HCT116 (cell line): Measurements from ENCODE around the gene CERS5. TPM values are rescaled to one million over a fixed set of nuclear protein-coding genes. Genes with fewer than 3 reads are reported as not detected.

Experiments
- ATAC-seq: fragments of 200-7000 bp; cut with Tn5 transposase; 2 replicates; pipeline ENCODE4 v1.9.1; 2020; ENCODE audit warnings: mild to moderate bottlenecking, moderate library complexity
- BruUV-seq: library from RNA; stranded (reverse); fragments of 400-500 nt; replicated peaks from 2 replicates; lab custom pipeline; 2021; lab: Mats Ljungman, UMichigan
- CTCF ChIA-PET: fragments of 300-600 bp; sonication (Branson Sonifier 250); formaldehyde crosslinking; loops from one replicate; lab custom pipeline; 2021; ENCODE audit warnings: antibody characterized with exemption; lab: Charles Lee
- POLR2A ChIA-PET: fragments of 300-600, 350-600 bp; sonication (Branson Sonifier 250); formaldehyde crosslinking; loops from one replicate; lab custom pipeline; 2021; ENCODE audit warnings: antibody characterized with exemption; lab: Charles Lee
- RAD21 ChIA-PET, 2 experiments: fragments of 300-600 bp; sonication (Branson Sonifier 250); formaldehyde crosslinking; loops; one replicate each; lab custom pipeline; 2023; ENCODE audit warnings: low total read pairs in 2 of 2; ENCODE audit not compliant: uncharacterized antibody in 2 of 2, unreplicated experiment in 2 of 2, low non-redundant PET in 1 of 2; lab: Charles Lee
- DNase-seq: peaks from one replicate; pipeline ENCODE4 v3.0.0-alpha.2; 2010; ENCODE audit warnings: low read depth, low spot score
- H2AFZ ChIP-seq: fragments of 200-600 bp; shearing (Covaris generic), sonication (generic); 2 replicates; pipeline ENCODE4 v1.6.1; 2017; ENCODE audit warnings: low read depth, mixed run types, mixed read lengths, antibody characterized with exemption, low read length; ENCODE audit not compliant: poor library complexity, severe bottlenecking
- H3K27ac ChIP-seq: 2 replicates; pipeline ENCODE4 v1.5.1; 2012; ENCODE audit warnings: low read depth, low read length
- H3K27me3 ChIP-seq: fragments of 200-600 bp; sonication (generic); 2 replicates; pipeline ENCODE4 v1.6.1; 2016; ENCODE audit warnings: mixed run types, low read length, mixed read lengths; ENCODE audit not compliant: insufficient read depth
- H3K36me3 ChIP-seq, 2 experiments: fragments of 200-500 bp in 1 of 2; fragments of 200-600 bp in 1 of 2; sonication (Bioruptor generic) in 1 of 2; sonication (generic) in 1 of 2; 2 replicates each; pipeline versions ENCODE4 v1.5.1 to v1.6.1; 2014 to 2016; ENCODE audit warnings: low read length in 2 of 2, inconsistent platforms in 1 of 2, mixed read lengths in 1 of 2, mixed run types in 1 of 2; ENCODE audit not compliant: insufficient read depth in 2 of 2, control insufficient read depth in 1 of 2
- H3K4me1 ChIP-seq, 2 experiments: fragments of 200-600 bp in 1 of 2; sonication (generic) in 1 of 2; 2 replicates each; pipeline versions ENCODE4 v1.5.1 to v1.6.1; 2012 to 2017; ENCODE audit warnings: low read length in 2 of 2, inconsistent platforms in 1 of 2, mild to moderate bottlenecking in 1 of 2, mixed read lengths in 1 of 2, mixed run types in 1 of 2, moderate library complexity in 1 of 2; ENCODE audit not compliant: insufficient read depth in 2 of 2, control insufficient read depth in 1 of 2
- H3K4me2 ChIP-seq: fragments of 200-600 bp; sonication (generic); 2 replicates; pipeline ENCODE4 v1.6.1; 2017; ENCODE audit warnings: mixed run types, low read length, mixed read lengths
- H3K4me3 ChIP-seq, 2 experiments: fragments of 200-600 bp in 1 of 2; sonication (generic) in 1 of 2; replicated peaks in 1 of 2; 2 replicates each; pipeline ENCODE4 v1.5.1; 2011 to 2016; ENCODE audit warnings: low read length in 2 of 2, control low read depth in 1 of 2, low read depth in 1 of 2, mild to moderate bottlenecking in 1 of 2, mixed read lengths in 1 of 2, mixed run types in 1 of 2
- H3K79me2 ChIP-seq: fragments of 200-600 bp; sonication (generic); 2 replicates; pipeline ENCODE4 v1.6.1; 2017; ENCODE audit warnings: mild to moderate bottlenecking, mixed run types, low read length, moderate library complexity, mixed read lengths; ENCODE audit not compliant: insufficient read depth
- H3K9ac ChIP-seq: fragments of 200-600 bp; sonication (generic); 2 replicates; pipeline ENCODE4 v1.6.1; 2016; ENCODE audit warnings: low read length, mixed read lengths
- H3K9me2 ChIP-seq: fragments of 200-600 bp; sonication (generic), shearing (Covaris generic); 2 replicates; pipeline ENCODE4 v1.6.1; 2017; ENCODE audit warnings: mixed run types, mild to moderate bottlenecking, moderate library complexity; ENCODE audit not compliant: insufficient read depth
- H3K9me3 ChIP-seq, 2 experiments: fragments of 200-500 bp in 1 of 2; fragments of 200-600 bp in 1 of 2; sonication (Bioruptor generic) in 1 of 2; sonication (generic) in 1 of 2; 2 replicates each; pipeline ENCODE4 v1.6.1; 2014 to 2017; ENCODE audit warnings: low read length in 2 of 2, mixed read lengths in 2 of 2, inconsistent platforms in 1 of 2, low read depth in 1 of 2, mild to moderate bottlenecking in 1 of 2, mixed run types in 1 of 2, moderate library complexity in 1 of 2; ENCODE audit not compliant: control insufficient read depth in 1 of 2, insufficient read depth in 1 of 2
- H4K20me1 ChIP-seq: fragments of 200-600 bp; sonication (generic), shearing (Covaris generic); 2 replicates; pipeline ENCODE4 v1.6.1; 2017; ENCODE audit warnings: mixed run types, mild to moderate bottlenecking, moderate library complexity; ENCODE audit not compliant: insufficient read depth
- CBX3 ChIP-seq: IDR thresholded peaks from 2 replicates; pipeline ENCODE4 v1.6.1; 2012; ENCODE audit warnings: low read depth
- JUND ChIP-seq: IDR thresholded peaks from 2 replicates; pipeline ENCODE4 v1.6.1; 2012
- POLR2A ChIP-seq: IDR thresholded peaks from 2 replicates; pipeline ENCODE4 v1.7.0; 2011; ENCODE audit warnings: borderline replicate concordance; ENCODE audit not compliant: insufficient read depth, insufficient read length; ENCODE audit errors: extremely low read depth
- REST ChIP-seq: IDR thresholded peaks from 2 replicates; pipeline ENCODE4 v1.6.1; 2012; ENCODE audit warnings: low read depth
- YY1 ChIP-seq: IDR thresholded peaks from 2 replicates; pipeline ENCODE4 v1.6.1; 2011; ENCODE audit warnings: low read length, low read depth, moderate library complexity, mild to moderate bottlenecking; ENCODE audit not compliant: insufficient replicate concordance; ENCODE audit errors: extremely low read depth
- intact Hi-C: fragments of 100-400 bp; cut with micrococcal nuclease; formaldehyde crosslinking; loops from 2 replicates; pipeline ENCODE4 v1.10.0; 2022
- total RNA-seq: library from RNA; stranded (reverse); gene quantifications from one replicate; pipeline ENCODE4 v1.2.1, GENCODE V29; 2021; ENCODE audit not compliant: unreplicated experiment
- TF ChIP-seq, protein P1 (sequence below): IDR thresholded peaks from 2 replicates; pipeline ENCODE4 v1.6.1; 2012

The CERS5 gene
- total RNA-seq, 1 experiment from 2014 or later = 33.4 TPM

- Histone ChIP-seq H3K9ac (no peak overlapping the region), H3K79me2 (peaks cover 12% of the 10 kb centered on the region), H3K4me1 (peaks cover 5 to 21% of the 10 kb centered on the region in 2 experiments), H3K36me3 (peaks cover 12 to 13% of the 10 kb centered on the region in 2 experiments), H3K9me2 (no peaks in the 10 kb centered on the region), H4K20me1 (no peaks in the 10 kb centered on the region), H2AFZ (no peak overlapping the region), H3K27ac (no peak overlapping the region), H3K4me3 (no peak overlapping the region), H3K27me3 (no peaks in the 10 kb centered on the region), H3K4me2 (no peak overlapping the region), H3K9me3 (no peaks in the 10 kb centered on the region)
- CTCF ChIA-PET = no interaction called here
- no peak for TF ChIP-seq CBX3
- TF ChIP-seq, protein P1, sequence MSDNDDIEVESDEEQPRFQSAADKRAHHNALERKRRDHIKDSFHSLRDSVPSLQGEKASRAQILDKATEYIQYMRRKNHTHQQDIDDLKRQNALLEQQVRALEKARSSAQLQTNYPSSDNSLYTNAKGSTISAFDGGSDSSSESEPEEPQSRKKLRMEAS = no peak
- no peak for ATAC-seq
- POLR2A ChIA-PET = interaction anchor here (0.6 kb wide), 1 partner anchor 221 kb away, joined by 3 read pairs; no protein-coding TSS in a partner anchor
- DNase-seq = no peak
- no TSS peak for BruUV-seq
- RAD21 ChIA-PET = no interaction called here
- intact Hi-C loops = loop anchor here (10.0 kb wide), 1 partner anchor 322 kb away; the partner anchor contains the start of gene LARP4
Measured at GRCh38 chr12:50082644-50083043, 84.5 kb downstream of the CERS5 start.

DNA sequence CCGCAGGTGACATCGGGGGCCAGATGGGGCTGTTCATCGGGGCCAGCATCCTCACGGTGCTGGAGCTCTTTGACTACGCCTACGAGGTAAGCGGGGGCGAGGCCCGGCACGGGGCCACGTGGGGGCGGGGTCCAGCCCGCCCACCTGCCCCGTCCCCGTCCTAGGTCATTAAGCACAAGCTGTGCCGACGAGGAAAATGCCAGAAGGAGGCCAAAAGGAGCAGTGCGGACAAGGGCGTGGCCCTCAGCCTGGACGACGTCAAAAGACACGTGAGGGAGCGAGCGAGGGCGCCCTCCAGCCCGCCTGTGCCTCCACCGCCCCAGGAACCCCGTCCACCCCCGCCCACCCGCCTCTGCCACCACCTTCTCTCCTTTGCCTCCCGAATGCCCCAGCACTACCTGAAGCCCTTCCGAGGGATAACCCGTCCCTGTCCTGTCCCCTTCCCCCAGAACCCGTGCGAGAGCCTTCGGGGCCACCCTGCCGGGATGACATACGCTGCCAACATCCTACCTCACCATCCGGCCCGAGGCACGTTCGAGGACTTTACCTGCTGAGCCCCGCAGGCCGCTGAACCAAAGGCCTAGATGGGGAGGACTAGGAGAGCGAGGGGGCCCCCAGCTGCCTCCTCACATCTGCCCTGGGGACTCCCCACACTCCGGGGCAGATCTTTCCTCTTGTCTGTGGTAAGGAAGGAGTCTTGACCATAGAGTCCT, 85.9 kb downstream of the CERS5 start:
- Histone ChIP-seq H3K9me3 (no peaks in the 10 kb centered on the region), H4K20me1 (no peaks in the 10 kb centered on the region), H3K36me3 (0 out of 4 replicates have a peak, but pooled peaks cover 0 to 2% of the 10 kb centered on the region in 2 experiments), H3K79me2 (peaks cover 12% of the 10 kb centered on the region), H3K9me2 (no peaks in the 10 kb centered on the region), H3K27me3 (no peaks in the 10 kb centered on the region), H3K9ac (no peak overlapping the region), H2AFZ (no peak overlapping the region), H3K4me3 (no peak overlapping the region), H3K27ac (no peak overlapping the region), H3K4me1 (peaks cover 5 to 21% of the 10 kb centered on the region in 2 experiments), H3K4me2 (no peak overlapping the region)
- ATAC-seq = no peak
- ChIA-PET CTCF (no interaction called here), RAD21 (no interaction called here), POLR2A (no interaction called here)
- no peak for TF ChIP-seq JUND
- no peak for TF ChIP-seq YY1
- no peak for TF ChIP-seq REST
- no peak for TF ChIP-seq POLR2A
- intact Hi-C loops = loop anchor here (10.0 kb wide), 1 partner anchor 324 kb away; the partner anchor contains the start of gene LARP4
- DNase-seq = no peak
- BruUV-seq = no TSS peak
